CD4-positive, alpha-beta T cell treated with Interleukin-1 beta for 1 hour (primary cell): Measurements from ENCODE around the gene CCSAP.
"Not testable (repeated sequence)": the region's sequence is repeated elsewhere in the genome, so short reads cannot be mapped to it uniquely, and the experiment has no call there.

Source experiments
- DNase-seq, 2 donors: peaks; one replicate each; pipeline ENCODE4 v3.0.0-alpha.2; 2020 to 2022

CCSAP gene

GRCh38 chr1:229325401-229325800 is 17.4 kb downstream of the CCSAP start:
- no peak for DNase-seq

GRCh38 chr1:229323885-229324553 is 18.8 kb downstream of the CCSAP start:
- no peak for DNase-seq

- no peak for DNase-seq
These were observed 19.6 kb downstream of the CCSAP start for GRCh38 chr1:229323201-229323600.

GRCh38 chr1:229319487-229319886 is 23.4 kb downstream of the CCSAP start:
- DNase-seq = no peak

GRCh38 chr1:229318056-229318455 is 24.8 kb downstream of the CCSAP start:
- DNase-seq = no peak

- no peak for DNase-seq
These were observed 26.7 kb downstream of the CCSAP start for GRCh38 chr1:229316166-229316565.

- no peak for DNase-seq
These were observed 32.0 kb downstream of the CCSAP start for GRCh38 chr1:229310833-229311232.

- DNase-seq = no peak
These were observed 33.2 kb downstream of the CCSAP start for GRCh38 chr1:229309684-229310083.

- no peak for DNase-seq
These were observed 33.8 kb downstream of the CCSAP start for GRCh38 chr1:229309074-229309473.

GRCh38 chr1:229305392-229305791 is 37.5 kb downstream of the CCSAP start:
- no peak for DNase-seq

GRCh38 chr1:229303855-229304254 is 39.0 kb downstream of the CCSAP start:
- DNase-seq = no peak

GRCh38 chr1:229302740-229303139 is 40.1 kb downstream of the CCSAP start:
- no peak for DNase-seq

- DNase-seq = no peak
These were observed 42.6 kb downstream of the CCSAP start for GRCh38 chr1:229300099-229300757.

GRCh38 chr1:229298887-229299503 is 43.9 kb downstream of the CCSAP start:
- no peak for DNase-seq

- no peak for DNase-seq
These were observed 44.4 kb downstream of the CCSAP start for GRCh38 chr1:229298420-229298819.

GRCh38 chr1:229297746-229298145 is 45.1 kb downstream of the CCSAP start:
- DNase-seq = no peak

GRCh38 chr1:229296541-229296941 is 46.3 kb downstream of the CCSAP start:
- DNase-seq = no peak

- DNase-seq = no peak
These were observed 47.1 kb downstream of the CCSAP start for GRCh38 chr1:229295745-229296144.

GRCh38 chr1:229293528-229294204 is 49.2 kb downstream of the CCSAP start:
- DNase-seq = no peak

GRCh38 chr1:229291686-229292085 is 51.2 kb downstream of the CCSAP start:
- DNase-seq = not testable (repeated sequence)

- DNase-seq = no peak
These were observed 54.3 kb downstream of the CCSAP start for GRCh38 chr1:229288516-229288915.

GRCh38 chr1:229287267-229287666 is 55.6 kb downstream of the CCSAP start:
- no peak for DNase-seq

GRCh38 chr1:229286099-229286766 is 56.6 kb downstream of the CCSAP start:
- DNase-seq = no peak
